Natural killer cell (primary cell): ENCODE results near the gene BRAT1. TPM values are rescaled to one million over a fixed set of nuclear protein-coding genes. Genes with fewer than 3 reads are reported as not detected.

Experiments used
- ATAC-seq, 3 donors: fragments of 150-1000 bp in 2 of 3; fragments of 200-7000 bp in 1 of 3; cut with Tn5 transposase; 1 replicate in 1 of 3; 2 replicates in 2 of 3; pipeline ENCODE4 v1.10.0; 2021; ENCODE audit warnings: mild to moderate bottlenecking in 2 of 3, moderate library complexity in 2 of 3
- DNase-seq, 2 donors: peaks; one replicate each; pipeline versions ENCODE4 v3.0.0 to v3.0.0-alpha.2; 2013 to 2021; ENCODE audit warnings: mixed read lengths in 1 of 2
- H3K27ac ChIP-seq: one replicate; pipeline ENCODE4 v1.5.1; 2013; ENCODE audit warnings: mild to moderate bottlenecking, low read length
- H3K27me3 ChIP-seq: one replicate; pipeline ENCODE4 v1.6.1; 2013; ENCODE audit warnings: low read length; ENCODE audit not compliant: control insufficient read depth, insufficient read depth
- H3K36me3 ChIP-seq: one replicate; pipeline ENCODE4 v1.6.1; 2013; ENCODE audit warnings: low read length; ENCODE audit not compliant: control insufficient read depth, insufficient read depth
- H3K4me1 ChIP-seq: one replicate; pipeline ENCODE4 v1.6.1; 2013; ENCODE audit warnings: low read length; ENCODE audit not compliant: control insufficient read depth, insufficient read depth
- H3K4me3 ChIP-seq: one replicate; pipeline ENCODE4 v1.5.1; 2013; ENCODE audit warnings: low read length
- H3K9me3 ChIP-seq: one replicate; pipeline ENCODE4 v1.6.1; 2013; ENCODE audit warnings: low read length; ENCODE audit not compliant: control insufficient read depth, insufficient read depth
- H3K27ac Mint-ChIP-seq, 2 donors: one replicate each; pipeline ENCODE4 v1.8.0; 2022; ENCODE audit warnings: mild to moderate bottlenecking in 2 of 2, mixed read lengths in 2 of 2, moderate library complexity in 1 of 2
- H3K27me3 Mint-ChIP-seq, 2 donors: one replicate each; pipeline ENCODE4 v1.8.0; 2022; ENCODE audit warnings: low read depth in 2 of 2, mixed read lengths in 2 of 2
- H3K36me3 Mint-ChIP-seq: one replicate; pipeline ENCODE4 v1.8.0; 2022; ENCODE audit warnings: mixed read lengths
- H3K4me1 Mint-ChIP-seq, 2 donors: one replicate each; pipeline ENCODE4 v1.8.0; 2022; ENCODE audit warnings: mixed read lengths in 2 of 2
- H3K4me3 Mint-ChIP-seq: one replicate; pipeline ENCODE4 v1.8.0; 2022; ENCODE audit warnings: mild to moderate bottlenecking, moderate library complexity, mixed read lengths
- H3K9me3 Mint-ChIP-seq, 2 donors: one replicate each; pipeline ENCODE4 v1.8.0; 2022; ENCODE audit warnings: mixed read lengths in 2 of 2
- CTCF ChIP-seq: fragments of 200-600 bp; IDR thresholded peaks from one replicate; pipeline ENCODE4 v1.8.0; 2022; ENCODE audit warnings: antibody characterized with exemption
- WGBS: methylation state at CpG from one replicate; pipeline ENCODE4 v1.1.7; 2013; ENCODE audit warnings: missing lambda C conversion rate; ENCODE audit not compliant: insufficient coverage; 5-methylcytosine and 5-hydroxymethylcytosine counted together
- intact Hi-C: fragments of 100-400 bp; cut with micrococcal nuclease; formaldehyde crosslinking; loops from one replicate; pipeline ENCODE4 v1.14.2; 2022
- total RNA-seq, 4 donors: library from RNA; stranded (reverse); fragments of 120-200 nt in 1 of 4; gene quantifications; one replicate each; pipeline versions ENCODE4 v1.2.3 to v1.2.4, GENCODE V29; 2013 to 2022

Gene BRAT1
- total RNA-seq, 3 donors from 2014 or later (not counting 1 experiment from before 2014, with no cell fraction given), result 24.9 to 26.7 (median 25.6) TPM

- peaks cover 43% of the 10 kb centered on the region for H3K4me1 ChIP-seq
- H3K27me3 ChIP-seq, result no peaks in the 10 kb centered on the region
- DNase-seq (peak in 1 of 2 donors; percentile 45), ATAC-seq (no peak)
- no peaks in the 10 kb centered on the region for H3K9me3 Mint-ChIP-seq
- no peaks in the 10 kb centered on the region for H3K9me3 ChIP-seq
- no peaks in the 10 kb centered on the region for H3K27me3 Mint-ChIP-seq
- intact Hi-C loops, result no loop called here
- no peak overlapping the region for H3K4me3 ChIP-seq
- peak overlapping the region; percentile 75 for H3K4me3 Mint-ChIP-seq
- no peak overlapping the region for H3K27ac ChIP-seq
- no peaks in the 10 kb centered on the region for H3K36me3 Mint-ChIP-seq
- peaks cover 2% of the 10 kb centered on the region for H3K36me3 ChIP-seq
- peaks cover 19 to 41% of the 10 kb centered on the region in 2 donors for H3K4me1 Mint-ChIP-seq
- WGBS, result 87% methylated on average over 18 of the region's 18 CpGs
- H3K27ac Mint-ChIP-seq, result peak overlapping the region; percentile 73 to 75
- no peak for TF ChIP-seq CTCF
These were observed 37.4 kb downstream of the BRAT1 start for GRCh38 chr7:2517678-2518507.

- DNase-seq (no peak), ATAC-seq (no peak)
- Histone ChIP-seq H3K27me3 (no peaks in the 10 kb centered on the region), H3K9me3 (no peaks in the 10 kb centered on the region), H3K27ac (no peak overlapping the region), H3K4me1 (peaks cover 43% of the 10 kb centered on the region), H3K4me3 (no peak overlapping the region), H3K36me3 (no peaks in the 10 kb centered on the region)
- Mint-ChIP-seq H3K36me3 (no peaks in the 10 kb centered on the region), H3K9me3 (no peaks in the 10 kb centered on the region), H3K4me3 (no peak overlapping the region), H3K4me1 (peaks cover 23 to 41% of the 10 kb centered on the region in 2 donors), H3K27me3 (no peaks in the 10 kb centered on the region), H3K27ac (peak overlapping the region in 1 of 2 donors; percentile 75)
- intact Hi-C loops, result no loop called here
- no peak for TF ChIP-seq CTCF
- 81% methylated on average over 8 of the region's 8 CpGs for WGBS
These were observed 38.3 kb downstream of the BRAT1 start for GRCh38 chr7:2517026-2517425.

GRCh38 chr7:2516194-2516555 is 39.1 kb downstream of the BRAT1 start:
- Mint-ChIP-seq H3K4me1 (peaks cover 20 to 43% of the 10 kb centered on the region in 2 donors), H3K4me3 (no peak overlapping the region), H3K9me3 (no peaks in the 10 kb centered on the region), H3K27me3 (no peaks in the 10 kb centered on the region), H3K27ac (no peak overlapping the region), H3K36me3 (no peaks in the 10 kb centered on the region)
- Histone ChIP-seq H3K9me3 (no peaks in the 10 kb centered on the region), H3K27me3 (no peaks in the 10 kb centered on the region), H3K4me1 (peaks cover 43% of the 10 kb centered on the region), H3K4me3 (no peak overlapping the region), H3K36me3 (no peaks in the 10 kb centered on the region), H3K27ac (no peak overlapping the region)
- TF ChIP-seq CTCF, result no peak
- WGBS, result 97% methylated on average over 8 of the region's 8 CpGs
- no peak for ATAC-seq
- intact Hi-C loops, result no loop called here
- DNase-seq, result no peak
